ENCODE data around the gene TRAPPC11.
"Not testable (repeated sequence)": the region's sequence is repeated elsewhere in the genome, so short reads cannot be mapped to it uniquely, and the experiment has no call there.

Gene TRAPPC11

DNA sequence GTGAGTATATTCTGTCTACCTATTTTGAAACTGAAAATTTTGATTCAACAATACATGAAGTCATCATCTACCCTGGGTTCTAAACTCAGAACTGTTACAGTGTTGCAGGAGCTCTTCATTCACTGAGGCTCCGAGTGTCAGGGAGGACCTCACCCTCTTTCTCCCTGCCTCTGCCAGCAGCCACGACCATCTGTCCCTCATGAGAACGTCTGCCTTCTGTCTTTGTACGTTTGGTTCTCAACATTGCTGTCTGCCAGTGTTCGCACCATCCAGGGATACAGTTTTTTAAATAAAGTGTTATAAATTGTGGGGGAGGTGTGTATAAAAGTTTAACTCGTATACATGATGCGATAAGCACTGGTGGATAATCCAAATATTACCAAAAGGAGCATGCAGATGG lies 55.5 kb downstream of the TRAPPC11 start:
- H3K27ac ChIP-seq, result no peak overlapping the region
- H3K4me3 ChIP-seq, result no peak overlapping the region

DNA sequence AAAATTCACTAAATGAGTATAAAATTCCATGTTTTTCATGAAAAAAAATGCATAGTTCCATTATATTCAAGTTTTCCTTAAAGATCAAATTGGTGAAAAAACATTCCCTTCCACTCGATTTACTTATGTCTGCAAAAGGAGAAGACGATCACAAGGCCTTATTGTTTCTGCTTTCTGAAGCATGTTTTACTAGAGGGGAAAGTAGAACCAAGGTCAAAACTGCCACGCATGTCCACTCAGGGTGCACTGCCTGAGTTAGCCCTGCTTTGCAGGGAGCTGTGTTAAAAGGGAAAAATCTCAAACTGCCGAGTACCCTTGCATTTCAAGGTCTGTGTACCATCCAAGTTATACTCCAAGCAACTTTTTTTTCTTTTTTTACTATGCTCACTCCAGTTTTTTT lies 57.2 kb downstream of the TRAPPC11 start:
- no peak overlapping the region for H3K4me3 ChIP-seq
- no peak overlapping the region for H3K27ac ChIP-seq

DNA sequence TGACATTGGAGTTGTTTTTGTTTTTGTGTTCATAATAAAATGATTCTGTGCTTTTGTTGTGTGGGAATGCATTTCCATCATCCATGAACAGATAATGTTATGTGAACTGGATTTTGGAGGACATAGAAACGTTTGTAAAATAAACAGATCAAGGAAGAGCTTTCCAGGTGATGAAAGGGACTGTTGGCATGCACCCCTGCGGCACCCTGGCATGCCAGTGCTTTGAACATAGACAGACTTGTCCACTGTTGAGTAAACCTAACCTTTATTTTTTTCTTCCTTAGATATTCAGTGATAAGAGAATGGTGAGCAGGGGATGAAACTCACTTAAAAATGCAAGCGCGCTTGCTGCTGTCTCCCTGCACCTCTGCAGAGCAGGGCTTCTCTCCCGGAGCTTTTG lies 59.8 kb downstream of the TRAPPC11 start:
- Histone ChIP-seq H3K4me3 (no peak overlapping the region), H3K27ac (no peak overlapping the region)

DNA sequence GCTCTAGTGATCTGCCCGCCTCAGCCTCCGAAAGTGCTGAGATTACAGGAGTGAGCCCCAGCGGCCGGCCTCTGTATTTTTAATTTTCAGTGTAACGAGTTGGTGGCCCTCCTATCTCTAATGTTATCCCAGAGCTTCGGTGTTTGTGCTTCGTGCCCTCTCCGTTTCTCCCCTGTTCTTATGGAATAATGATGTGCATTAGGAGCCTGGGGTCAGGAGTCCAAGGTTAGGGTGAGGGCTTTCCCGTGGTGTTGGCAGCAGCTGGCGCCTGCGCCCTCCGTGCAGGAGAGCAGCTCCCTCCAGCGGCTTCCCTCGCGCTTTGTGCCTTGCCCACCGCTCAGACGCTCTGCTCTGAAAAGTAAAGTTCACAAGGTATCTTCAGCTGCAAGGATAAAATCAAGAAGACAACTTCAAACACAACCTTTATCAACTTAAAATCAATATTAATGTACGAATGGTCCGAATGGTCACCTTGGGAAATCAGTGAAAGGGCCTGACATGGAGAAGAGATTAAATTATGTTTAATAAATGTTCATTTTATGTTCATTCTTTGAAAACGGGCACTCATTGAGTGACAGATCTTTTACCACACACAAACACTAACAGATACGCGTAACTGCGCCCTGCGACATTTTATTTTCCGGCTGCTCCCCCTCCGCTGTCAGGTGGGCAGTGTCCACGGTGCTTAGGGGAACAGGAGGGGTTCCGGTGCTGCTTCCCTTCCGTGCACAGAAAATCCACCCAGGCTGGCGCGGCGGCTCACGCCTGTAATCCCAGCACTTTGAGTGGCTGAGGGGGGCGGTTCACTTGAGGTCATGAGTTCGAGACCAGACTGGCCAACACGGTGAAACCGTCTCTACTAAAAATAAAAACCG lies 62.4 kb downstream of the TRAPPC11 start:
- H3K4me3 ChIP-seq, result peak overlapping the region in 6 of 7 experiments; percentile 44 to 57 (median 48)
- peak overlapping the region in 3 of 21 experiments; percentile 9 to 17 (median 13) for H3K27ac ChIP-seq

DNA sequence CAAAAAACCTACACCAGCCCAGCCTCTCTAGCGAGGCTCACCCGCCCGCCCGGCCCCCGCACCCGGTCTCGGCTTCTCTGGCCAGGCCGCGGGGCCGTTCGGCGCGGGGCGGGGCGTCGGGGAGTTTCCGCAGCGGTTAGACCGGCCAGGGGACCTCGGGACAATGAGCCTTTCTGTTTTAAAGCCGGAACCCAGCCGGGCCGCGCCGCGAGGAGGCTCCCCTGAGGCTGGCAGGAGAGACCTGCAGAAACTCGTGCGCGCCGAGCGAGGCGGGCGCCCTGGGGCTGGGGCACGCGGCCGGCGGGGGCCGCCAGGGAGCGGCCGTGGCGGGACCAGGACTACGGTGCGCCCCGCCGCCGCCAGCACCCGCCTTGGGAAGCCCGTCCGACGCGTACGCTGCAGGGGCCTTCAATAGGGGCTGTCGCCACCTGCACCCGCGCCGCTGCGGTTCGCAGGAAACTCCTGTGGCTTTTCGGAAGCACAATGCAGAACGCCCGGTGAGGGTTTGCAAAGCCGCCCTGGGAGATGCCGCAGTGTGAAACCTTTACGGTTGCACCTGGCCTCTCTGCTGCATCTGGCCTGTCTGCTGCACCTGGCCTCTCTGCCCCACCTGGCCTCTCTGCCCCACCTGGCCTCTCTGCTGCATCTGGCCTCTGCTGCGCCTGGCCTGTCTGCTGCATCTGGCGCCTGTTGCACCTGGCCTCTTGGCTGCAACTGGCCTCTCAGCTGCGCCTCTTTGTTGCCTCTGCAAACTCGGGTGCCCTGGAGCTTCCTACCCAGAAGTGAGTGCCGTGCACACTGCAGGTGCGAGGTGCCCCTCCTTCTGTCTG lies 63.9 kb downstream of the TRAPPC11 start:
- Histone ChIP-seq H3K4me3 (peak overlapping the region; percentile 42 to 57 (median 47)), H3K27ac (peak overlapping the region in 16 of 21 experiments; percentile 17 to 86 (median 67))

DNA sequence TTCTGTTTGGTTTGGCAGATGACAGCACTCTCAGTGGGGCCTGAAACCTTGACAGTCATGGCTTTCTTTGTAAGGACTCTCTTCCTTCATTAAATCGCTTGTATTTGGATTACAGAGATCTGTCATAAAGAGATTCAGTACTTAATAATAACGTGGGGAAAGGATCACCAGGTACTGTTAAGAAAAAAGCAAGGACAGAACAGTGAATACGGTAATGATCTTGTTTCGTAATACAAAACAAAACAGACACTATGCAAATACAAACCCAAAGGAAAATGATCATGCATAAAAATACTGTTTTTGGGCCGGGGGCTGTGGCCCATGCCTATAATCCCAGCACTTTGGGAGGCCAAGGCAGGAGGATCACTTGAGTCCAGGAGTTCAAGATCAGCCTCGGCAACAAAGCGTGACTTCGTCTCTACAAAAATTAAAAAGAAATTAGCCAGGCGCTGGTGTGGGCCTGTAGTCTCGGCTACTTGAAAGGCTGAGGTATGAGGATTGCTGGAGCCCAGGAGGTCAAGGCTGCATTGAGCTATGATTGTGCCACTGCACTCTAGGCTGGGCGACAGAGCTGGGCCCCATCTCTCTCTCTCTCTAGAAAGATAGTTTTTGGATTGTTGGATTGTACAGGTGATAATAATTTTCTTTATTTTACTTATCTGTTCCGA lies 64.6 kb downstream of the TRAPPC11 start:
- Histone ChIP-seq H3K27ac (peak overlapping the region in 6 of 21 experiments; percentile 17 to 78 (median 76)), H3K4me3 (peak overlapping the region in 2 of 7 experiments; percentile 42 to 47)

DNA sequence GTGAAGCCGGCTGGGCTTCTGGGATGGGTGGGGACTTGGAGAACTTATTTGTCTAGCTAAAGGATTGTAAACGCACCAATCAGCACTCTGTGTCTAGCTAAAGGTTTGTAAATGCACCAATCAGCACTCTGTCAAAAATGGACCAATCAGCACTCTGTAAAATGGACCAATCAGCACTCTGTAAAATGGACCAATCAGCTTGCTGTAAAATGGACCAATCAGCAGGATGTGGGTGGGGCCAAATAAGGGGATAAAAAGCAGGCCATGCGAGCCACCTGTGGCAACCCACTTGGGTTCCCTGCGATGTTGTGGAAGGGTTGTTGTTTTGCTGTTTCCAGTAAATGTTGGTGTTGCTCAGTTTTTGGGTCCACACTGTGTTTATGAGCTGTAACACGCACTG lies 66.5 kb downstream of the TRAPPC11 start:
- not testable (repeated sequence) for H3K27ac ChIP-seq, H3K4me3 ChIP-seq

DNA sequence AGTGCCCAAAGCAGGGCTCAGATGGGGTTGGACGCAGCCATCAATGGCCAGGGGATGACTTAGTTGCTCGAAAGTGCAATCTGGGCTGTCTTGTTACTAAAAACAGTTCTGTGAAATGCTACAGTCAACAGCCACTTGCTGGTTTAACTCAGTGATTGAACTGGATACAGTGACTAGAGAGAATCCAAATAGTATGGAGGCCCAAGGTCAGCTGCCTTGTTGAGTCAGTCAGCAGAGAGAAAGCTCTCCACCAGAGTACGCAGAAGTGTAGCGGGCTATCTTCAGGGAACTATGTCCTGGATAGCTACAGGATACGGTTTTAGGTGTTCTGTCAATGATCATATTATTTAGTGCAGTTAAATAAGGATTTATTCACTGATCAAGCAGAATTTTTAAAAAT lies 68.4 kb downstream of the TRAPPC11 start:
- H3K27ac ChIP-seq, result no peak overlapping the region
- no peak overlapping the region for H3K4me3 ChIP-seq

DNA sequence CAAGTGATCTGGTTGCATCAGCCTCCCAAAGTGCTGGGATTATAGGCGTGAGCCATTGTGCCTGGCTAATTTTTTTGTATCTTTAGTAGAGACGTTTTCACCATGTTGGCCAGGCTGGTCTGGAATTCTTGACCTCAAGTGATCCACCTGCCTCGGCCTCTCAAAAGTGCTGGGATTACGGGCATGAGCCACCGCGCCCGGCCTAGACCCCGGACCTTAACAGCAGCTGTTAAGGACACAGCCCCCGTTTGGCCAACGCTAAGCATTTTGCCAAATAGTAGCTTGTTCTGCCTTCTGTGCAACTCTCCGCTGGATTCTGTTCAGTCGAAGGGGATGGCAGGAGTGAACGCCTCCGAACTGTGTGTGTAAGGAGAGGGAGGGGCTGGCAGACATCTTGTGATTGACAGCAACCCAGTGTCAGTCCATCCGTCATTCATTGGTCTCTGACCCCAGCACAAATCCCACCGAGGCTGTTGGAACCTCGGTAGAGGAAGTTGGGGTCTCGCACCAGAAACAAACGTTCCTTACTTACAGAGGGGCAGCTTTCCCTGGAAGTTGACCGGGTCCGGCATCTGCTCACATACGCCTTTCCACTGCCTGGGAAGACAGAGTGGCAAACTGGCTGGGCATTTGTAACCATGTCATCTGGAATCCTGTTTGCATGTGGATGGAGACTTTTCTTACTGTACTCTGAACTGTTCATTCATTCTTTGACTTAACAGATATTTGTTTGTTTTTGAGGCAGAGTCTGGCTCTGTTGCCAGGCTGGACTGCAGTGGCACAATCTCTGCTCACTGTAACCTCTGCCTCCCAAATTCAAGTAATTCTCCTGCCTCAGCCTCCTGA lies 69.4 kb downstream of the TRAPPC11 start:
- H3K4me3 ChIP-seq, result no peak overlapping the region
- no peak overlapping the region for H3K27ac ChIP-seq

DNA sequence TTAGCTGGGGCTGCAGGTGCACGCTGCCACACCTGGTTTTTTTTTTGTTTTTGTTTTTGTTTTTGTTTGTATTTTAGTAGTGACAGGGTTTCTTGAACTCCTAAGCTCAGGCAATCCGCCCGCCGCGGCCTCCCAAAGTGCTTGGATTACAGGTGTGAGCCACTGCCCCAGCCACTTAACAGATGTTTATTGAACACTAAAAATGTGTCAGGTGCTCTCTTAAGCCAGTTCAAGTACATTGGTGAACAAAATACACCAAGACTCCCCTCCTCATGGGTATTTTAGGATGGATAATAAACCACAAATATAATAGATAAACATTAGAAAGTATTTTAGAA lies 69.9 kb downstream of the TRAPPC11 start:
- Histone ChIP-seq H3K4me3 (no peak overlapping the region), H3K27ac (peak overlapping the region in 3 of 21 experiments; percentile 33 to 56 (median 55))

DNA sequence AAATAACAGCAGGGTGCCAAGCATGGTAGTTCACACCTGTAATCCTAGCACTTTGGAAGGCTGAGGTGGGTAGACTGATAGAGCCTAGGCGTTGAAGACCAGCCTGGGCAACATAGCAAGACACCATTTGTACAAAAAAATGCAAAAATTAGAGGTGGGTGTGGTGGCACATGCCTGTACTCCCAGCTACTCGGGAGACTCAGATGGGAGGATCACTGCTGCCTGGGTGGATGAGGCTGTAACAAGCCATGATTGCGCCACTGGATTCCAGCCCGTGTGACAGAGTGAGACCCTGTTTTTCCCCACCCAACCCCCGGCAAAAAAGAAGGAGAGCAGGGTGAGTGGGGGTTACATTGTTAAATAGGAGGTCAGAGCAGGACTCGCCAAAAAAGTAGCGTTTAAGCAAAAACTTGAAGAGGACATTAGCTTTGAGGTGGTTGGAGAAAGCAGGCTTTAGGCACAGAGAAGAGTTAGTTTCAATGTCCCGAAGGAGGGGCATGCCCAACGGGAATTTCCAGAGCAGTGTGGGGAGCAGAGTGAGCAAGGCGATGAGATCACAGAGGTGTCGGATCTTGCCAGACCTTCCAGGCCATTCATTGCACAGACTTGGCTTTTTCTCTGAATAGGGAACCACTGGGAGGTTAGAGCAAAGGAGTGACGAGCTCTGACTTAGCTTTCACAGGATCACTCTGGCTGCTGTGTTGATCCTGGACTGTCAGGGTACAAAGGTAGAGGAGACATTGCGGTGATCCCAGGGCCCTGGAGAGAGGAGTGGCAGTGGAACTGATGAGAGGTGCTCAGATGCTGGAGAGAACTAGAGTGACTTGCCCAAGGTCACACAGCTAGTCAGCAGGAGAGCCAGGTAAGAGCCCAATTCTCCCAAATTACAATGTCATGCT lies 70.6 kb downstream of the TRAPPC11 start:
- Histone ChIP-seq H3K4me3 (no peak overlapping the region), H3K27ac (peak overlapping the region in 10 of 21 experiments; percentile 17 to 72 (median 44))

DNA sequence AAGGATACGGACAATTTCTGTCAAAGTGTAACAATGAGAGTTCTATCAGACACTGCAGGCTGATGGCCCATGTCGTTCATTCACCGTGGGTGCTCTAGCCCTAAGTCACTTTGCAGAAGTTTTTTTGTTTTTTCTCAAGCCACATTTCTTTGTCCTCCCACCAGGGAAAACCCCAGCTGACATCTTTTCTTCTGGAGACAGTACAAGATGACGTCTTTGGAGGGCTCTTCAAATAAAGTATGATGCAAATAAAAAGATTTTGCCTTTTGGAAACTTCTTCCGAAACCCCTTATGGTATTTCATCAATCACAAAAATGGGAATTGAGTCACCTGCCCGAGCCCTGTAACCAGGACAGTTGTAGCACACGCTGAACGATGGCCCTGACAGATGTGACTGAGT lies 73.2 kb downstream of the TRAPPC11 start:
- H3K4me3 ChIP-seq, result no peak overlapping the region
- no peak overlapping the region for H3K27ac ChIP-seq

DNA sequence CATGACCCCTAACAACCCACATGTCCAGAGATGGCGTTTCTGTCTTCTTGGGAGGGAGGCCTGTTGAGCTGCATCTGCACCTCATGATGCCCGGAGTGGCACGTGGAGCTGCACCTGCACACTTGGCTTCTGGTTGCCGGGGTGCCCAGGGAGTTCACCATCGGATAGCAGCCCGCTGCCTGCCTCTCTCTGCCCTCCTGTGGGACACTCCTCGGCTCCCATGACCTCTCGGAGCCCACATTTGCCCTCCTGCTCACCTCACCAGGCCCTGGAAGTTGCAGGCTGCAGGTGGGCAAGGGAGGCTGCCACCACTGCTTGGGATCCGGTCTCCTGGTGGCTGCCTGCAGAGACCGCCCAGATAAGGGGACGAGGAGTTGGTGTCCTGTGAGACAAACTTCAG lies 74.1 kb downstream of the TRAPPC11 start:
- Histone ChIP-seq H3K27ac (no peak overlapping the region), H3K4me3 (no peak overlapping the region)

DNA sequence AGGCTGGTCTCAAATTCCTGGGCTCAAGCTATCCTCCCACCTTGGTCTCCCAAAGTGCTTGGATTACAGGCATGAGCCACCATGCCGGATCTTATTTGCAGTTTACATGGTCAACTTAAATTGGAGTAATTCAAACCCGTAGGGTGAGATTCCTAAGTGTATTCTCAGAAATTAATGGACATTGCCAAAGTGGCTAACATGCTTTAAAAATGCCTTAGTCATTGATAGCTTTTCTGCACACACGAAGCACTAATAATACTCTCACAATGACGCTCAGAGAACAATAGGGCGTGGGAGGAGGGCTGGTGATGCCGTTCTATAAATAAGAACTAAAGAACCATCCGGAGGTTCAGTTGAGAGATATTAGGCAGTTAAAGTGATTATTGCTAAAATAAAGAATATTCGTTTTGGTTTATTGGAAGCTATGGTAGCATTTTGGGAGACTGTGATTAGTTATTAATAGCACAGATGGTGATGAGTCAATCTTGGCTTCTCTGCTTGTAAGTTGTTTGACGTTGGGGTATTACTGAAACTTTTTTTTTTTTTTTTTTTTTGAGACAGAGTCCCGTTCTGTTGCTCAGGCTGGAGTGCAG lies 79.1 kb downstream of the TRAPPC11 start:
- Histone ChIP-seq H3K27ac (no peak overlapping the region), H3K4me3 (no peak overlapping the region)

DNA sequence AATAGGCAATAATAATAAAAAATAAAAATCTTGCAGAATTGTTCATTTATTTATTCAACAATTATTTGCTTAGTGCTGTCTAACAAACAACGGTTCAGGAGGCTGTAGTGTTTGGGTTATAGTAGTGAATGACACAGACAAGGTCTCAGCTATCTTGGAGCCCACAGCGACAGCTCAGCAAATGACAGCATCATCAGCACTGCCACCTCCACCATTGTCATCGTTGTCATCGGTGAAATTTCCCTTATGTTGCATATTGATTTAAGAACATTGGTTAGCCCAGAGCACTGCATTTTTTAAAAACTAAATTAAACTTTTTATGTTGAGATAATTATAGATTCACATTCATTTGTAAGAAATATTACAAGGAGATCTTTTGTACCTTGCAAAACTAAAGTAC lies 79.9 kb downstream of the TRAPPC11 start:
- Histone ChIP-seq H3K4me3 (no peak overlapping the region), H3K27ac (no peak overlapping the region)

DNA sequence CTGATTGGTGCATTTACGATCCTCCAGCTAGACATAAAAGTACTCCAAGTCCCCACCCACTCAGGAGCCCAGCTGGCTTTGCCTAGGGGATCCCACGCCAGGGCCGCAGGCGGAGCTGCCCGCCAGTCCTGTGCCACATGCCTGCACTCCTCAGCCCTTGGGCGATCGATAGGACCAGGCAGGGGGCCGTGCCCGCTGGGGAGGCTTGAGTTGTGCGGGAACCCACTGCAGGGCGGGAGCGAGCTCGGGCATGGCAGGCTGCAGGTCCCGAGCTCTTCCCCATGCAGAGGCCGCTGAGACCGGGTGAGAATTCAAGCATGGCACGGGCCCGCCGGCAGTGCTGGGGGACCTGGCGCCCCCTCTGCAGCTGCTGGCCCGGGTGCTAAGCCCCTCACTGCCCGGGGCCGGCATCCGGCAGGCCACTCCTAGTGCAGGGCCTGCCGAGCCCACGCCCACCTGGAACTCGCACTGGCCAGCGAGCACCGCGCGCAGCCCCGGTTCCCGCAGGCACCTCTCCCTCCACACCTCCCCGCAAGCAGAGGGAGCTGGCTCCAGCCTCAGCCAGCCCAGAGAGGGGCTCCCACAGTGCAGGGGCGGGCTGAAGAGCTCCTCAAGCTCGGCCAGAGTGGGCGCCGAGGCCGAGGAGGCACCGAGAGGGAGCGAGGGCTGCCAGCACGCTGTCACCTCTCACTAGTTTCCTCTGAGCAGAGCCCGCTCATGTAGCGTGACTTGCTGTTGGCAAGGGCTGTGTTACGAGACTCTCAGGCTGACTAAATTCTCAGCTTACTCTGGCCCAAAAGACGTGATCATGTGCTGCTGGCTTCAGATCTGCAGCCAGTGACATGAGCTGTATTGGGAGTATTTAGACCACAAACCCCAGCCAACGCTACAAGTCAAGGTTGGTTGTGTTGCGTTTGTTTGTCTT lies 87.5 kb downstream of the TRAPPC11 start:
- Histone ChIP-seq H3K4me3 (peak overlapping the region in 1 of 7 experiments; percentile 7), H3K27ac (peak overlapping the region in 5 of 21 experiments; percentile 26 to 75 (median 39))

DNA sequence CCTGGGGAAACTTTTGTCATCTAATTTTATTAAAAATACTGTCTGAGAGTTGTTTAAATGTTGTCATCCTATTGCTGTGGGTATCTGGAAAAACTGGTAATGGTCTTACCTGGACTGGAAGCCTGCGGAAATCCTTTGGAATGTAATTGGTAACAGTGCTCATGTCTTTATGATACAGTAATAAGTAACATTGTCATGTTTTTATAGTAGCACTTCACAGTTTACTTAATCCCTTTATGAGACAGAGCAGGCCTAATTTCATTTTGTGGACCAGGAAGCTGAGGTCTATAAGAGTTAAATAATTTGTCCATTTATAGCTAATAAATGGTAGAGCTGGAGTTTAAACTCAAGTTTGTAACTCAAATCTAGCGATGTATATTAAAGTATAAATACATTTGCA lies 88.3 kb downstream of the TRAPPC11 start:
- no peak overlapping the region for H3K27ac ChIP-seq

More for the DNA sequence above, 88.3 kb downstream of the TRAPPC11 start:
- H3K4me3 ChIP-seq, result no peak overlapping the region
